DOHH2 (cell line): Measurements from ENCODE around the gene FEM1B.

Experiments
- H3F3A ChIP-seq: fragments of 200-600 bp; sonication (generic), shearing (Covaris generic); 2 replicates; pipeline ENCODE4 v1.6.0; 2016; ENCODE audit warnings: antibody characterized with exemption, mild to moderate bottlenecking; ENCODE audit not compliant: control insufficient read depth, insufficient read depth
- H3K27ac ChIP-seq: fragments of 200-600 bp; sonication (generic); 2 replicates; pipeline ENCODE4 v1.5.1; 2014; ENCODE audit warnings: low read depth, mild to moderate bottlenecking, low read length, moderate library complexity
- H3K27me3 ChIP-seq: fragments of 200-600 bp; sonication (generic); 2 replicates; pipeline ENCODE4 v1.6.1; 2014; ENCODE audit warnings: mild to moderate bottlenecking, low read length, mixed read lengths; ENCODE audit not compliant: control insufficient read depth
- H3K36me3 ChIP-seq: fragments of 200-600 bp; sonication (generic); 2 replicates; pipeline ENCODE4 v1.6.1; 2014; ENCODE audit warnings: mild to moderate bottlenecking, low read length, moderate library complexity, mixed read lengths; ENCODE audit not compliant: control insufficient read depth
- H3K4me1 ChIP-seq: fragments of 200-600 bp; sonication (generic); 2 replicates; pipeline ENCODE4 v1.6.1; 2014; ENCODE audit warnings: mild to moderate bottlenecking, low read length, mixed read lengths; ENCODE audit not compliant: control insufficient read depth
- H3K4me2 ChIP-seq: fragments of 200-600 bp; sonication (generic); 2 replicates; pipeline ENCODE4 v1.6.0; 2014; ENCODE audit warnings: mild to moderate bottlenecking, low read length, moderate library complexity
- H3K4me3 ChIP-seq: fragments of 200-600 bp; sonication (generic); 2 replicates; pipeline ENCODE4 v1.5.1; 2014; ENCODE audit warnings: mild to moderate bottlenecking, low read length, mixed read lengths
- H3K79me2 ChIP-seq: fragments of 200-600 bp; sonication (generic); 2 replicates; pipeline ENCODE4 v1.6.1; 2014; ENCODE audit warnings: mild to moderate bottlenecking, low read length, mixed read lengths; ENCODE audit not compliant: control insufficient read depth
- H3K9me2 ChIP-seq: fragments of 200-600 bp; sonication (generic); replicated peaks from 2 replicates; pipeline ENCODE4 v1.6.1; 2014; ENCODE audit warnings: mild to moderate bottlenecking, low read length, mixed read lengths; ENCODE audit not compliant: control insufficient read depth
- H3K9me3 ChIP-seq: fragments of 200-600 bp; sonication (generic); 2 replicates; pipeline ENCODE4 v1.6.1; 2014; ENCODE audit warnings: antibody characterized with exemption, low read length, mixed read lengths; ENCODE audit not compliant: control insufficient read depth, insufficient read depth
- H4K20me1 ChIP-seq: fragments of 200-600 bp; sonication (generic); 2 replicates; pipeline ENCODE4 v1.6.0; 2014; ENCODE audit warnings: low read depth, mild to moderate bottlenecking, antibody characterized with exemption, low read length, moderate library complexity; ENCODE audit not compliant: control insufficient read depth, insufficient read depth
- CTCF ChIP-seq: fragments of 200-600 bp; sonication (generic); IDR thresholded peaks from one replicate; pipeline ENCODE4 v1.5.1; 2014; ENCODE audit warnings: antibody characterized with exemption, mild to moderate bottlenecking, low read depth, low read length; ENCODE audit not compliant: poor library complexity, severe bottlenecking
- EZH2phosphoT487 ChIP-seq: fragments of 200-600 bp; sonication (generic); IDR thresholded peaks from 2 replicates; pipeline ENCODE4 v1.6.1; 2017; ENCODE audit warnings: borderline replicate concordance, mild to moderate bottlenecking, antibody characterized with exemption, low read length, moderate library complexity, mixed read lengths

FEM1B gene

GRCh38 chr15:68300115-68300940, 22.8 kb downstream of the FEM1B start:
- Histone ChIP-seq H3K4me3 (no peak overlapping the region), H3K27me3 (no peaks in the 10 kb centered on the region), H3K9me2 (no peaks in the 10 kb centered on the region), H3F3A (peaks cover 5% of the 10 kb centered on the region; the same call in 1 of the 2 replicates), H3K36me3 (peaks cover 9% of the 10 kb centered on the region), H3K79me2 (peaks cover 8% of the 10 kb centered on the region), H3K4me2 (no peak overlapping the region), H3K9me3 (no peaks in the 10 kb centered on the region), H3K4me1 (peaks cover 47% of the 10 kb centered on the region), H4K20me1 (no peaks in the 10 kb centered on the region), H3K27ac (no peak overlapping the region)
- TF ChIP-seq EZH2phosphoT487: no peak
- TF ChIP-seq CTCF: no peak

GRCh38 chr15:68301301-68301700, 23.8 kb downstream of the FEM1B start:
- H3K79me2 ChIP-seq: peaks cover 3% of the 10 kb centered on the region; the same call in 1 of the 2 replicates
- no peaks in the 10 kb centered on the region for H3K27me3 ChIP-seq
- H3K4me3 ChIP-seq: no peak overlapping the region
- H4K20me1 ChIP-seq: no peaks in the 10 kb centered on the region
- no peak overlapping the region for H3K4me2 ChIP-seq
- H3K27ac ChIP-seq: no peak overlapping the region
- H3K9me2 ChIP-seq: no peaks in the 10 kb centered on the region
- H3K9me3 ChIP-seq: no peaks in the 10 kb centered on the region
- TF ChIP-seq EZH2phosphoT487 (no peak), CTCF (no peak)
- peaks cover 39% of the 10 kb centered on the region for H3K4me1 ChIP-seq
- H3K36me3 ChIP-seq: 0 out of 2 replicates have a peak, but pooled peaks cover 2% of the 10 kb centered on the region
- H3F3A ChIP-seq: no peaks in the 10 kb centered on the region

- Histone ChIP-seq H4K20me1 (no peaks in the 10 kb centered on the region), H3K27me3 (peaks cover 10% of the 10 kb centered on the region), H3K4me2 (no peak overlapping the region), H3K9me3 (no peaks in the 10 kb centered on the region), H3K4me3 (no peak overlapping the region), H3K9me2 (no peaks in the 10 kb centered on the region), H3K36me3 (no peaks in the 10 kb centered on the region), H3K4me1 (peaks cover 29% of the 10 kb centered on the region), H3K27ac (no peak overlapping the region), H3K79me2 (no peaks in the 10 kb centered on the region), H3F3A (no peaks in the 10 kb centered on the region)
- no peak for TF ChIP-seq CTCF
- TF ChIP-seq EZH2phosphoT487: no peak
These were observed 25.2 kb downstream of the FEM1B start for GRCh38 chr15:68302729-68303128.
